CMK (cell line): Measurements from ENCODE around the gene TM2D3.

Experiments used
- DNase-seq: peaks from one replicate; pipeline ENCODE4 v3.0.0-alpha.2; 2010; ENCODE audit warnings: low read depth

TM2D3 gene

DNA sequence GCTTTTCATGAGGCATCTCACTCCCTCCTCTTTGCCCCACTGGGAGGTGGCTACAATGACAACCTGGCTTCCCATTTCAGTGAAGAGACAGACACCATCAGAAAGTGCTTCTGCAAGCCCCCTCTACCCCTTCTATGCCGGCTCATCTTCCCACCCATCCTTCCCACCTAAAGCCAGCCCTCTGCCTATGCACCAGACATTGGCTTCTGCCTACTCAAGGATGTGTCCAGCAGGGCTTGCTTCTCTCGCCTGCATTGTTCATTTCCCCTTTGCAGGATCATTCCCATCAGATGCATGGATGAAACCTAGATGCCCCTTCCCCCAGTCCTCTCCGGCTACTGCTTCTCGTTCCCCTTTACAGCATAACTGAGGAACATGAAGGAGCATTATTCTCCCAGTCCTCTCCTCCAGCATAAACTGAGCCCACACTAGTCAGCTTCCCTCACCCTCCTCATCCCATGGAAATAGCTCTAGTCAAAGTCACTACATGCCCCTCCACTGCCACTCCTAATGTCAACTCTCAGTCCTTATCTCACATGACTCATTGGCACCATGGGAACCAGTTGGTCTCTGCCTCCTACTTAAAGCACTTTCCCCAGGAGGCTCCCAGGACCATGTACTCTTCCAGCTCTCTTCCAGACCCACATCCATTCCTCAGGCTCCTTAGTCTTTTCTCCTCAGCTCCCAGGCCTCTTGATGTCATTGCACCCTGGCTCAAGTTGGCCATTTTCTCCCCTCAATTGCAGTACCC is 47.9 kb downstream of the TM2D3 start:
- DNase-seq = no peak

DNA sequence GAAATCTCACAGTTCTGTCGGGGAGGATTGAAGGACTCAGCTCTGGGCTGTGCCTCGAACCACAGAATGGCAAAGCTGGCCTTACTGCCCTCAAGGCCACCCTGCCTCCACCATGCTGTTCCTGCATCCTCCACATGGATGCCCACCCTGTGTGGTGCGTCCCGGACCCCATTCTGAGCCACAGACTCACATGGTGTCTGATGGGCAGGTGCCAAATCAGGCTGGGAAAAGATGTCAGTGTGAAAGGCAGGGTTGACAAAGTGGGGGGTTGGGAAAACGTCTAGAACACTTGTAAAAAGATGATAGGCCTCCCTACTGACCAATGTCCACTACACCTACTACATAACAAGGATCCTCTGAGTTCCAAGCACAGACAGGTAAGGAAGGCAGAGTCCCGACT is 49.4 kb downstream of the TM2D3 start:
- DNase-seq = no peak

DNA sequence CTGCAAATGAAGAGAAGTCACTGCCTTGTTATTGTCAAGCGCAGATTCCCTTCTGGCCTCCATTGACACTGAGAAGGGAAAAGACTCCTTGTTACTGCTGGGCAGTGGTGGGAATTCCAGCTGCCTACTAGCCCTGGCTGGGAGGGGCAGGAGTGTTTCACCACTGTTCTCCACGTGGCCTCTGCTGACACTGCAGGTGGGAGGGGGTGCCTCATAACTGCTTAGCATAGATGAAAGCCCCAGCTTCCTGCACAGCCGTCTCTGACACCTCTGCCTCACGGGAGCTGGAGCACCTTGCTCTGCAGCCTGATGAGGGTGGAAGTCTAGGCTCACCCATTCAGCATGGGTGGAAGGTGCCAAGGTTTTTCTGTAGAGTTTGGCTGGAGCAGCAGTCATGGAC is 52.1 kb downstream of the TM2D3 start:
- no peak for DNase-seq

DNA sequence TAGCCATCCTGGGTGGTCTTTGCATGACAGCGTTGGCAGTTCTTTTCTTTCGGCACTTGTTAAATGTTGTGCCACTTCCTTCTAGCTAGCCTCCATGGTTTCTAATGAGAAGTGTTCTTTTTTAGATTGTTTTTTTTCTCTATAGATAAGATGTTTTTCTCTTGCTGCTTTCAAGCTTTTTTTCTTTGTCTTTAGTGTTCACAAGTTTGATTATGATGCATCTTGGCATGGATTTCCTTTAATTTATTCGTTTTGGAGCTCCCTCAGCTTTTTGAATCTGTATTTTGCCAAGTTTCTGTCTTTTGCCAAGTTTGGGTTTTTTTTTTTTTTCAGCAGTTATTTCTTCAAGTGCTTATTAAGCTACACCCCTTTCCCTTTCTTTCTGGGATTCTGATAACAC is 53.1 kb downstream of the TM2D3 start:
- no peak for DNase-seq

DNA sequence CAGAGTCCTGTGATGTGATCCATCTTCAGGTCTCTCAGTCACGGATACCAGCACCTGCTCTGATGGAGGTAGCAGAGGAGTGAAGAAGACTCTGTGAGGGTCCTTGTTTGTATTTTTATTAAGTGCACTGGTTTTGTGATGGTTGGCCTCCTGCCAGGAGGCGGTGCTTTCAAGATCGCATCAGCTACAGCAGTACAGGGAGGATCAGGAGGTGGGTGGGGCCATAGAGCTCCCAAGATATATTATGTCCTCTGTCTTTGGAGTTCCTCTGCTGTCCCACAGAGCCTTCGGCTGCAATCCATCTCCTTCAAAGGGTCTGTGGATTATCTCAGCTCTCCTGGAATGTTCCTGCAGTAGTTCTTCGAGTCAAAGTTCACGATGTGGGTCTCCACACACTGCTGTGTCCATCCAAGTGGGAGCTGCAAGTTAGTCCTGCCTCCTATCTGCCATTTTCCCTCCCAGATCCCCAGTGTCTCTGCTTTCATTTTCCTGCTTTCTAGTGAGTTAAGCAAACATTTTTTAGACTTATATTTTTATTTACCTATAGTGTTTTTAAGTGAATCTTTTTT is 54.7 kb downstream of the TM2D3 start:
- no peak for DNase-seq

DNA sequence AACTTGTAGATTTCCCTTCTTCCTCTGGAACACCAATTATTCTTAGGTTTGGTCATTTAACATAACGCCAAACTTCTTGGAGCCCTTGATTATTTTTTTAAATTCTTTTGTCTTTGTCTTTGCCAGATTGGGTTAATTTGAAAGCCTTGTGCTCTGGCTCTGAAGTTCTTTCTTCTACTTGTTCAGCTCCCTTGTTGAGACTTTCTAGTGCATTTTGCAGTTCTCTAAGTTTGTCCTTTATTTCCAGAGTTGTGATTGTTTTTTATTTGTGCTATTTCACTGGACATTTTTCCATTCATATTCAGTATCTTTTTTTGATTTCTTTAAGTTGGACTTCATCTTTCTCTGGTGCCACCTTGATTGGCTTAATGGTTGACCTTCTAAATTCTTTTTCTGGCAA is 55.5 kb downstream of the TM2D3 start:
- no peak for DNase-seq
